ENCODE measurements around the gene LRP5. TPM values are rescaled to one million over a fixed set of nuclear protein-coding genes. Genes with fewer than 3 reads are reported as not detected.

The LRP5 gene
- total RNA-seq, 2 donors from 2014 or later: 81.0 to 110 TPM

DNA sequence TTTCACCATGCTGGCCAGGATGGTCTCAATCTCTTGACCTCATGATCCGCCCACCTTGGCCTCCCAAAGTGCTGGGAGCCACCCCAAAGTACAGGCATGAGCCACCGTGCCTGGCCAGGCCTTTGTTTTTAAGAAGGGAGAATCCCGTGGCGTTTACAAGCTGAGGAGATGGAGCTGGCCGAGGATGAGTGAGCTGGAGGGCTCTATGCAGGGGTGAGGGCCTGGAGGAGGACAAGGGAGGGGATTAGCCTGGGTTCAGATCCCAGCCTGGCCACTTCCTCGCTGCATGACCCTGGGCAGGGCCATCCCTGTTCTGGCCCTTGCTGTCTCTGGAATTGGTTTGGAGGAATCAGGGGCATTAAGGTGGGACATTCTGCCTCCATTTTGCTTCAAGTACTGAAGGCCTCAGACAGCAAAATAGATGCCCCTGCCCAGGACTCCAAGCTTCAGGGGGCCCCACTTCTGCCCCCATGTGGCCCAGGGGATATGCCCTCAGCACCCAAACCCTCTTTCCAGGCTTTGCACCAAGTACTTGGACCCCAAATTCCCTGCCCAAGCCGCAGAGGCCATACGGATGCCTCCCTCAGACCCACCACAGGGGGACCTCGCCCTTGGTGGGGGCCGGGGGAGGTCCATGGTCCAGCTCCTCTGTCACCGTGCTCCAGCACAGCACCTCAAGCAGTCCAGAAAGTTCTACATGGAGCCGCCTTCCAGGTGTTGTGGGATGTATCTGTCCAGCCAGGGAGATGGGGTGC lies 12.1 kb upstream of the LRP5 start:
- TF ChIP-seq, protein P1, sequence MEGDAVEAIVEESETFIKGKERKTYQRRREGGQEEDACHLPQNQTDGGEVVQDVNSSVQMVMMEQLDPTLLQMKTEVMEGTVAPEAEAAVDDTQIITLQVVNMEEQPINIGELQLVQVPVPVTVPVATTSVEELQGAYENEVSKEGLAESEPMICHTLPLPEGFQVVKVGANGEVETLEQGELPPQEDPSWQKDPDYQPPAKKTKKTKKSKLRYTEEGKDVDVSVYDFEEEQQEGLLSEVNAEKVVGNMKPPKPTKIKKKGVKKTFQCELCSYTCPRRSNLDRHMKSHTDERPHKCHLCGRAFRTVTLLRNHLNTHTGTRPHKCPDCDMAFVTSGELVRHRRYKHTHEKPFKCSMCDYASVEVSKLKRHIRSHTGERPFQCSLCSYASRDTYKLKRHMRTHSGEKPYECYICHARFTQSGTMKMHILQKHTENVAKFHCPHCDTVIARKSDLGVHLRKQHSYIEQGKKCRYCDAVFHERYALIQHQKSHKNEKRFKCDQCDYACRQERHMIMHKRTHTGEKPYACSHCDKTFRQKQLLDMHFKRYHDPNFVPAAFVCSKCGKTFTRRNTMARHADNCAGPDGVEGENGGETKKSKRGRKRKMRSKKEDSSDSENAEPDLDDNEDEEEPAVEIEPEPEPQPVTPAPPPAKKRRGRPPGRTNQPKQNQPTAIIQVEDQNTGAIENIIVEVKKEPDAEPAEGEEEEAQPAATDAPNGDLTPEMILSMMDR (IDR thresholded peaks at IDR 0.05): no peak
- H3K9ac ChIP-seq (ENCODE audit: low read depth in 2 of 2, low read length in 2 of 2): no peak overlapping the region
- intact Hi-C loops (cut with DNase I): no loop called here

GRCh38 chr11:68302256-68302655 lies 10.1 kb upstream of the LRP5 start:
- TF ChIP-seq, protein P1 (IDR thresholded peaks at IDR 0.05): no peak
- intact Hi-C loops (cut with DNase I): no loop called here
- H3K27ac ChIP-seq: peak overlapping the region; percentile 50
- H3K4me1 ChIP-seq: peaks cover 19% of the 10 kb centered on the region
- peak overlapping the region in 1 of 2 donors; percentile 30 for H3K9ac ChIP-seq (ENCODE audit: low read depth in 2 of 2, low read length in 2 of 2)
- no peaks in the 10 kb centered on the region for H3K36me3 ChIP-seq
- H3K4me3 ChIP-seq: no peak overlapping the region
- no peaks in the 10 kb centered on the region for H3K9me3 ChIP-seq
- DNase-seq: no peak
- no peaks in the 10 kb centered on the region for H3K27me3 ChIP-seq

More for the DNA sequence above, 12.1 kb upstream of the LRP5 start:
- DNase-seq: no peak
- H3K4me1 ChIP-seq: peaks cover 20% of the 10 kb centered on the region
- H3K9me3 ChIP-seq: no peaks in the 10 kb centered on the region
- H3K27me3 ChIP-seq: no peaks in the 10 kb centered on the region
- H3K36me3 ChIP-seq: no peaks in the 10 kb centered on the region
- H3K4me3 ChIP-seq: no peak overlapping the region
- H3K27ac ChIP-seq: no peak overlapping the region

- Histone ChIP-seq H3K4me1 (peaks cover 15% of the 10 kb centered on the region), H3K9ac (ENCODE audit: low read depth in 2 of 2, low read length in 2 of 2) (peak overlapping the region in 1 of 2 donors; percentile 30), H3K36me3 (no peaks in the 10 kb centered on the region), H3K27ac (peak overlapping the region; percentile 50), H3K4me3 (no peak overlapping the region), H3K27me3 (no peaks in the 10 kb centered on the region), H3K9me3 (no peaks in the 10 kb centered on the region)
- peak; percentile 86 for DNase-seq
- TF ChIP-seq, protein P1 (IDR thresholded peaks at IDR 0.05): no peak
- intact Hi-C loops (cut with DNase I): no loop called here
Measured at GRCh38 chr11:68302670-68303069, 9.7 kb upstream of the LRP5 start.

GRCh38 chr11:68303083-68303482 lies 9.3 kb upstream of the LRP5 start:
- Histone ChIP-seq H3K9me3 (no peaks in the 10 kb centered on the region), H3K27me3 (no peaks in the 10 kb centered on the region), H3K36me3 (no peaks in the 10 kb centered on the region), H3K4me3 (no peak overlapping the region), H3K27ac (peak overlapping the region; percentile 50), H3K4me1 (peaks cover 12% of the 10 kb centered on the region), H3K9ac (ENCODE audit: low read depth in 2 of 2, low read length in 2 of 2) (no peak overlapping the region)
- TF ChIP-seq, protein P1 (IDR thresholded peaks at IDR 0.05): no peak
- no peak for DNase-seq
- intact Hi-C loops (cut with DNase I): no loop called here

DNA sequence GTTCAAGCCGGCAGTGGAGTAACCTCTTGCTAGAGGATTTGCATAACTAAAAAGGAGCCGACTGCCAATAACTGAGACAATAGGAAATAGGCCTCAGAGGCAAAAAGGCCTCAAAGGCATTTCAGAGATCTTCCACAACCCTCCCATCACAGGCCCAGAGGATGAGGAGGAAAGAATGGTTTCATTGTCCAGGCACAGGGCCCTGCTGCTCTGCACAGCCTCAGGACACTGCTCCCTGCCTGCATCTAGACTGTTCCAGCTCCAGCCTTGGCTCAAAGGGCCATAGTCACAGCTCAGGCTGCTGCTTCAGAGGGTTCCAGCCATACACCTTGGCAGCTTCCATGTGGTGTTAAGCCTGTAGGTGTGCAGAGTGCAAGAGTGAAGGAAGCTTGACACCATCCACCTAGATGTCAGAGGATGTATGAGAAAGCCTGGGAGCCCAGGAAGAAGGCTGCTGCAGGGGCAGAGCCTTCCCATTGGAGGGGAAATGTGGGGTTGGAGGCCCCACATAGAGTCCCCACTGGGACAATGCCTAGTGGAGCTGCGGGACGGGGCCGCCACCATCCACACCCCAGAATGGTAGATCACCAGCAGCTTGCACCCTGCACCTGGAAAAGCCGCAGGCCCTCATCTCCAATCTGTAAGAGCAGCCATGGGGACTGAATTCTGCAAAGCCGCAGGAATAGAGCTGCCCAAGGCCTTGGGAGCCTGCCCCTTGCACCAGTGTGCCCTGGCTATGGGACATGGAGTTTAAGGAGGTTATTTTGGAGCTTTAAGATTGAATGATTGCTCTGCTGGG lies 8.2 kb upstream of the LRP5 start:
- H3K4me3 ChIP-seq: no peak overlapping the region
- no peaks in the 10 kb centered on the region for H3K9me3 ChIP-seq
- no peaks in the 10 kb centered on the region for H3K36me3 ChIP-seq
- H3K4me1 ChIP-seq: peaks cover 7% of the 10 kb centered on the region
- intact Hi-C loops (cut with DNase I): no loop called here
- TF ChIP-seq, protein P1 (IDR thresholded peaks at IDR 0.05): no peak
- H3K27ac ChIP-seq: no peak overlapping the region
- H3K27me3 ChIP-seq: no peaks in the 10 kb centered on the region
- H3K9ac ChIP-seq (ENCODE audit: low read depth in 2 of 2, low read length in 2 of 2): no peak overlapping the region
- DNase-seq: no peak

All from colonic mucosa (tissue), 4 donors.